ENCODE data around the gene KRT9.

GRCh38 chr17:41523225-41523593 lies 48.6 kb downstream of the KRT9 start:
- TF ChIP-seq POLR2AphosphoS2 (IDR thresholded peaks at IDR 0.05; ENCODE audit: low read depth, low read length) (no peak), NFIC (IDR thresholded peaks at IDR 0.05; ENCODE audit: low read length) (no peak)

Data from HepG2 (cell line).